ENCODE measurements around the gene DAG1.

Gene DAG1

DNA sequence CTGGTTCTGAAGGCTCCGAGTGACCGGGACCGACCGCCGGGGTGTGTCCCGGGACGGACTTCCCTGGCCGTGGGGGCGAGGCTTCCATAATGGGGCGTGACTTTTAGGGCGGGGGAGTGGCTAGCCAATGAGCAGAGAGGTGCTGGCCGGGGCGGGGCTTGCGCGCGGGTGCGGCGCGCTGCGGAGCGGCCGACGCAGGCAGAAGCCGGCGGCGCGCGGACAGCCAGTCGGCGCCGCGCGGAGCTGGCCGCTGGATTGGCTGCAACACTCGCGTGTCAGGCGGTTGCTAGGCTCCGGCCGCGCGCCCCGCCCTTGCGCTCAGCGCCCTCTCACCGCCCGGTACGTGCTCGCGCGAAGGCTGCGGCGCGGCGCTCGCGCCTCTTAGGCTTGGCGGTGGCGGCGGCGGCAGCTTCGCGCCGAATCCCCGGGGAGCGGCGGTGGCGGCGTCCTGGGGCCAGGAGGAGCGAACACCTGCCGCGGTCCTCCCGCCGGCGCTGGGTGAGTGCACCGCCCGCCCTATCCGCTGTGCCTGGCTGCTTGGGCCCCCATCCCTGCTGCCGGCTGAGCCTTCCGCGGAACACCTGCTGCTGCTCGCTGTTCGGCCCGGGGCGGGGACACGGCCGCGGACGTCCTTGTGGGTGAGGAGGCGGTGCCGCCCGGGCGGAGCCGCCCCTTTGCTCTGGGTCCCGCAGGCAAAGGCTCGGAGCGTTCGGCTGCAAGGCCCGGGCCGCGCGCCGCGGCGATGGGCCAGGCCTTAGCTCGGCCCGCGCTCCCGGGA, at the start of gene DAG1:
Gene DAG1, plus strand, starts transcription at position 332 of the 778 bp plus-strand sequence. CDS start 40,268 bp downstream, outside the sequence.
- peak; percentile 93 for DNase-seq

DNA sequence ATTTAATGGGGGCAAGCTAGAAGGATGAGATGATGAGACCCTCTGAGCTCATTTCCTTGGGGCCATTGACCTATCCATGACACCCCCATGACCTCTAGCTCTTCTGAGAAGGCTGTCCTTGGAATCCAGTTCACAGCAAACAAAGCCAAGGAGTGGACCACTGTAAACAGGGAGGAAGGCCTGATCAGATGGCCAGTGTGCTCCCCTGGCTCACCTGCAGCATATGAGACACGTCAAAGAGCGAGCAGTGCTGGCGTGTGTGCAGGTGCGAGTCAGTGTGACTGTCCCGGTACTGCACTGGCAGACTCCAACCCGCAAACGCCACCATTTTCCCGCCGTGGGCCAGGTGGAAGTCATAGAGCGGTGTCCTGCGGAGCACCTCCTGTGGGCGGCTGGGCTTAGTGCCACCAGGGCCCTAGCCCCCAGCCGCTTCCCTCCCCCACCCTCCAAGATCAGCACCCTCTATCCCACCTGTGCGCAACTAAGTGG, 48.1 kb upstream of the DAG1 start:
- DNase-seq, result no peak

DNA sequence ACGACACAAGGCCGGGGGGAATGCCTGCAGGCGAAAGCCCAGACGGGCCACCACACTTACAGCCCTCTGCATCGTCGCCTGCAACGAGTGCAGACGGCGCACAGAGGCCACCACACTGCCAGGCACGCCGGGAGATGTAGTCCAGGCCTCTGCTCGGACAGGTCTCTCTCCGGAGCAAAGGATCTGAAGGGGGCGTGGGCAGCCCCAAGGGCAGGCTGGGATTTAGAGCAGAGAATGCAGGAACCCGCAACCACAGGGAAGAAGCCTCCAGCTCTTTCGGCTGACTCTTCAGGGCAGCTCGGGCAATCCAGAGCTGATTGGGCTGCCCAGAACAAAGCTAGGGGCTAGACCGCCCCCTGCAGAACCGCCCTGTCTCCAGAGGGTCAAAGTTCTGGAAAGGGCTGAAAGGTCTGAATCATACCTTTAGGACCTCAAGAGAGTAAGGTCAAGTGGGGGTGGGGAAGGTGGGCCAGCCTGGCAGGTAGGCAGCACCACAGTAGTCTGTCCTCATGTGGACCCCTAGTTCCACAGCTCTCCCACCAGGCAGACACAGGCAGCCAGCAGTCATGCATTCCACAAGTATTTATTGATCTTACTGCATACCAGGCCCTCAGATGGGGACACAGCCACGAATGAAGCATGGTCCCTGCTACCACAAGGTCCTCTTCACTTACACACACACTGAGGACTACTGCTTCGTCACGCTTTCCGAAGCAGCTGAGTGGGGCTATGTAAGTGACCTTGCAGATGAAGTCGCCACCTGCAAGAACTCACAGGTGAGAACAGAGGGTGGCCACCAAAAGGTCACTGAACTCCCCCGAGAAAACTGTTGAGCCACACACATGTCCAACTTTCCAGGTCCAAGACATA, 47.5 kb upstream of the DAG1 start, which contains the start of gene AMT:
Gene AMT, minus strand, starts transcription at position 95 of the 870 bp plus-strand sequence. Its CDS starts 23 bp downstream, at position 72.
- no peak for DNase-seq

DNA sequence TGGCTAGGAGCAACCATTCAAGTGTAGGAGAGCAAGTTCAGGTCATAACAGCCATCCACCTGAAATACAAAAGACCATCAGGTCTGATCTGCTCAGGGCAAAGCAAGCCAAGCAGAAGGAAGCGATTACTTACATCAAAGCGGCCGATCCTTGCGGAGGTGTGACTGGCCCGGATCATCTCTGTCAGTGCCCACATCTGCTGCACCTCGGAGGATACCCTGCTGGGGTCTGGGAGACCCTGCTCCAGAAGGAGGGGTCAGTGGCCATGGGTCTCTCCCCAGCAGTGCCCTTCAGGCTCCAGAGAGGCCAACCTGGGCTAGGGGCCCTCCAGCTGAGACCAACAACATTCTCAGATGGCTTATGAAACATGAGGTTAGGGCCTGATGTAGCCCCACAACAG, 45.3 kb upstream of the DAG1 start:
- DNase-seq, result no peak

DNA sequence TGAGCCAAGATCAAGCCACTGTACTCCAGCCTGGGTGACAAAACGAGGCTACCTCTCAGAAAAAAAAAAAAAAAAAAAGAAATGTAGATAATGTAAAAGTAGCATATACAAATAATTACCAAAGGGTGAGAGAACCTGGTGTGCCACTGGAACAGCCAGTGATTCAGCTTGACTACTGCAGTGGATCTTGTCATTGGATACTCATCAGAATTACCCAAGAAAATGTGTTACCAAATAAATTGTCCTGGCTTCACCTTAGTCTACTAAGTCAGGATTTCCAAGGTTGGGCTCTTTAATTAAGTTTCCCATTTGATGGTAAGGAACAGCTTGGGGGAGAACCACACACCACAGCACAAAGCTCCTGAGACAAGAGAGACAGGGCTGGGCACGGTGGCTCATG, 42.5 kb upstream of the DAG1 start:
- DNase-seq, result no peak

DNA sequence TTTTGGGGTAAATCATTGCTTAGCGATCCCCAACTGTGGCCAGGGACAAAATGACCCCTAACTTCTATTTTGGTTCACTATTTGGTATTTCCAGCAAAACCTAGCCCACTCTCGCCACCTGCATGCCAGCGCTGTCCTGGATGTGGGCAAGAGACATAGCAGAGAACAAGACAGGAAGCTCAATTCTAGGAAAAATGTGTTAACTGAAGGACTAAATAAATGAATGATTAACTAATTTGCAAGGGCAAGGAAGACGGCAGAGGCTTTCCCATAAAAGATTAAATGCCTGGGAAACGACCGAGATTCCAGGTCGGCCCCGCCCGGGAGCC, 41.4 kb upstream of the DAG1 start:
- DNase-seq, result no peak

DNA sequence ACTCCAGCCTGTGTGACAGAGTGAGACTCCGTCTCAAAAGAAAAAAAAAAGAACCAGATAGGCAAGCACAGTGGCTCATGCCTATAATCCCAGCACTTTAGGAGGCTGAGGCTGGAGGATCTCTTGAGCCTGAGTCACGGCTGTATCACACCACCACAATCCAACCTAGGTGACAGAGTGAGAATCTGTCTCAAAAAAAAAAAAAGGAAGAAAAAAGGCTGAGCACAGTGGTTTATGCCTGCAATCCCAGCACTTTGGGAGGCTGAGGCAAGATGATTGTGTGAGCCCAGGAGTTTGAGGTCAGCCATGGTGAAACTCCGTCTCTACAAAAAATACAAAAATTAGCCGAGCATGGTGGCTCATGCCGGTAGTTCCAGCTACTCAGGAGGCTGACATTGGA, 35.3 kb upstream of the DAG1 start:
- DNase-seq, result no peak

DNA sequence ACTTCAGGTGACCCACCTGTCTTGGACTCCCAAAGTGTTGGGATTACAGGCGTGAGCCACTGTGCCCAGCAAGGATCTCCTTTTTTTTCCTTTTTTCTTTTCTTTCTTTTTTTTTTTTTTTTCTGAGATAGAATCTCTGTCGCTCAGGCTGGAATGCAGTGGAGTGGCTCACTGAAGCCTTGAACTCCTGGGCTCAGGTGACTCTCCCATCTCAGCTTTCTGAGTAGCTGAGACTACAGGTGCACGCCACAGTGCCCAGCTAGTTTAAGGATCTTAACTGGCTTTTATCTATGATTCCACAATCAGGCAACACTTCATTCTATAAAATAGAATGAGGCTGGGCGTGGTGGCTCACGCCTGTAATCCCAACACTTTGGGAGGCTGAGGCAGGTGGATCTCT, 24.7 kb upstream of the DAG1 start:
- DNase-seq, result no peak

DNA sequence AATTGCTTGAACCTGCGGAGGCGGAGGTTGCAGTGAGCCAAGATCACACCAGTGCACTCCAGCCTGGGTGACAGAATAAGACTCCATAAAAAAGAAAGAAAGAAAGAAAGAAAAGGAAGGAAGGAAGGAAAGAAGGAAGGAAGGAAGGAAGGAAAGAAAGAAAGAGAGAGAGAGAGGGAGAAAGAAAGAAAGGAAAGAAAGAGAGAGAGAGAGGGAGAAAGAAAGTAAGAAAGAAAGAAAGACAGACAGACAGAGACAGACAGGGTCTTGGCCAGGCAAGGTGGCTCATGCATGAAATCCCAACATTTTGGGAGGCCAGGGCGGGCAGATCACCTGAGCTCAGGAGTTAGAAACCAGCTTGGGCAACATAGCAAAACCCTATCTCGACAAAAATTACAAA, 16.4 kb upstream of the DAG1 start:
- no peak for DNase-seq

DNA sequence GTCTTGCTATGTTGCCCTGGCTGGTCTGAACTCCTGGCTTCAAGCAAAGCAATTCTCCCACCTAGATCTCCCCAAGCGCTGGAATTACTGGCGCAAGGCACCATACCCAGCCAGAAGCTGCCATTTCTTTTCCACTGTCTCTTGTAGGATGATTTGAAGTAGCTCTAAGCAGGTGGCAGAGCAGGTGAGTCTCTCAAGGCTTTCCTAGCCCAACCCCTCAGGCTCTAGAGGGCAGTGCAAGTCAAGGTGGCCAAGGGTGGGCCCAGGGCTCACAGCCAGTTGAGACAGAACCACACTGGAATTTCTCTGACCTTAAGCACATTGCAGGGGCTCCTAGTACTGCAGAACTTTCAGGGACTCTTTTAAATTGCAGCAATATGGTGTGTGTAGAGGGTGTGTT, 15.6 kb upstream of the DAG1 start:
- no peak for DNase-seq

DNA sequence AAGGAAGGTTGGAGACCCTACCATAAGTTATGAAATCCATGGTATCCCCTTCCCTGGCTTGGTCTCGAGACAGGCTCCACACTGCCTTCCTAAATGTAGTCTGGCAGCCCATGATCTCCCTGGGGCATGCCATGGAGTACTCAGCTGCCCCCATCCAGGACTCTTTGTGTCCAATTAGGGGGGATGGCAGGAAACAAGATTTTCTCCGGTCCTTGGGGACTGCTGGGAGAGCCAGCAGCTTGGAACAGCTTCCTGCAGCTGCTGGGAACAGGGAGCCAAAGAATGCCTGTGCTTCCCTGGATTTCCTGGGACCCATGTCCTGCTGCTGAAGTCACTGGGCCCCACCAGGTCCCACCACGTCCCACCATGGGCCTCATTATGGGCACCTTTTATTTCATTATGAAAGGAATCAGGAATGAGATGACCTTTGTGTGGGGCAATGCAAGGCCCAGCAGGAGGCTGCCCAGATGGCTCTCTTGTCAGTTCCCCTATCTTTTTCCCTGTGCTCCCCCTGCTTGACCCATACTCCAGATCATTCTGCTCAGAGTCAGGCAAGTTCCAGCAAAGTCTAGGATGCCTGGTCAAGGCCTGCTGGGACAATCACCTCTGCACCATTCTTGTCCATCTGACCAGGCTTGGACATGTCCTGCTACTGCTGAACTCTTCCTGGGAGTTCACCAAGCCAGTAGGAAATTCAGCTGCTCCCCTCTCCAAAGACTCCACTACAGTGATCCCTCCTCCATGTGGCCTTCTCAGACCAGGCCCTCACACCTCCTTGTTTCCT, 15.0 kb upstream of the DAG1 start:
- DNase-seq, result no peak

DNA sequence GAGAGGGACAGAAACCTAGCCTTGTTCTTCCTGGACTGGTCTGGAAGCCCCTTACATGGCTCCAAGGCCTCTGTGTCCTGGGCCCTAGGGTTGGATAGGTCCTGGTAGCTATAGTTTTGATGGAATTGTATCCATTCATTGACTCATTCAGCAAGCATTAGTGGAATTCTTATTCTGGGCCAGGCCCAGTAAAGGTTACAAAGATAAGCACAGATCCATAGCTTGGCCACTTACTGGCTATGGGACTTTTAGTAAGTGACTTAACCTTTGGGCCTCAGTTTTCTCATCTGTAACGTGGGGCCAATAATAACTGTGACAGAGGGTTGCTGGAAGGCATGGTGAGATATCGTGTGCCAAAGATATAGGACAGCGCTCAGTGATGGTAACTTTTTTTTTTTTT, 13.6 kb upstream of the DAG1 start:
- no peak for DNase-seq

DNA sequence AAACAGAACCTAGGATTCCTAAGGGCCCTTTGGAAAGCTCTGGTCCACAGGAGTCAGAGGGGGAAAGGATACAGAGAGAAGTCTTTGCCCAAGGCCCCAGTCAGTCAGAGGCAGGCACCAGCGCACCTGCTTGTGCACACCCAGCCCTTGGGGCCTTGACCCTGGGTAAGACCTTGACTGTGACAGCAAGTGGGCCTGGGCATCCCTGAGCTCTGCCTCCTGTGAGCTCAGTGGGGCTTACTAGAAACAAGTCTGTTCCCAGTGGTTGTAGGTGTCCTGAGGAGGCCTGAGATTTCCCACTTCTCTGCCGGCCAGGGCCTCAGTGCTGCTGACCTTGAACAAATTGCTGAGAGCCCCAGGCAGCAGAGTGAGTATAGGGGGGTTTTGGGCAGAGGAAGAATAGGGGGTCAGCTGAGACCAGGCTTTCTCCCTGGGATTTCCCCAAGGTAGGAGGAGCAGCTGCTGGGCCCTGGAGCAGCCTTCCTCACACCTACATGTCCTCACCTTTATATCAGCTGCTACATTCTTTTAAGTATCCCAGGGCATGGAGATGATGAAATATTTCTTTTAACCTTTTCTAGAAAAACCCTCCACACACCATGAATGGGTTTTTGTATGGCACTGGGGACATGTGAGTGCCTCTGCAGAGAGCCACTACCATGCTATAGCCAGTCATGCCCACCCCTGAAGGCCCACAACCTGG, 9.7 kb upstream of the DAG1 start:
- no peak for DNase-seq

DNA sequence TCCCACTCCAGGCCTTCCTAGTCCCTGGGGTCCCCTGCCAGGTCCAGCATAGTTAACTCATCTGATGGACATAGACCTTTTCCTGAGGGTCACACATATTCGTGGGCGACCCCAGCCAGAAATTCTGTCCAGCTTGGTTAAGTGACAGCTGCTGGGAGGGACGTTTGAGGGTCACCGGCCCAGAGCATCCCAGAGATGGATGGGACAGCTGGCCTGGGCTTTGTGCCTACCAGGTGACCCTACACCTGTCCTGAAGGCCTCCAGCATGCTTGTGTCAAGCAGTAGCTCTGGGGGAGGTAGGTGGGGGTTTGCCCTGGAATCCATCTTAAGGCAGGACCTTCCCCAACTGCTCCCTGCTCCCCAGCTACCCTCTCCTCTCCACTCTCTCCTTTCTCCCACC, 9.1 kb upstream of the DAG1 start:
- no peak for DNase-seq

DNA sequence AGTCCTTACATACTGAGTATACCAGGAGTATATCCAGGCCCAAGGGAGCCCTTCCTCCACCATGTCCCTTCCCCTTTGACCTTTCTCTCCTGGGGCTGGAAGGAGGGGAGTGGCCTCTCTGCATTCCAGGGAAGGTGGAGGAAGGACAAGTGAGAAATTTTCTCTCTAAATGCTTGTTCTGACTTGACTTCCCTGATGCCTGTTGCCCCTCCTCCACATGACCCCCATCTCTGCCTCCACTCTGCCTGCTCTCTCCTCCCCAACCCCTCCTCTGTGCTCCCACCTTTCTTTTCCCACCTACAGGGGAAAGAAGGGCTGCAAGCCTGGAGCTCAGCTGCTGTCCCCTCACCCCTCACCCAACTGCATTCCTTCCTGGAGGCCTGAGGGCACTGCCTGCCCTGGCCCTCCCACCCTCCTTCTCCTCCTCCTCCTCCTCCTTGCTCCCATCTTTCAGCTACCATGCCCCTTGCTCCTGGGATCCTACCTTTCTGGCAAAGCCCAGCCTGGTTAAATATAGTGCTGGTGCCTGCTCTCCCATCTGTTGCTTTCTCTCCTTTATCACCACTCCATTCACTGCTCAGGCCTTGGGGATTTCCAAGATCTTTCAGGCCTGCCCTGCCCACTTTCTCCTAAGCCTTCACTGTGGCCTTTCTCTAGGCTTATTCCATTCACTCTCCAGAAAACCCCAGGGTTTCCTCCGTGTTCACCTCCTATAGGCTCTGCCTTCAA, 8.5 kb upstream of the DAG1 start:
- no peak for DNase-seq

DNA sequence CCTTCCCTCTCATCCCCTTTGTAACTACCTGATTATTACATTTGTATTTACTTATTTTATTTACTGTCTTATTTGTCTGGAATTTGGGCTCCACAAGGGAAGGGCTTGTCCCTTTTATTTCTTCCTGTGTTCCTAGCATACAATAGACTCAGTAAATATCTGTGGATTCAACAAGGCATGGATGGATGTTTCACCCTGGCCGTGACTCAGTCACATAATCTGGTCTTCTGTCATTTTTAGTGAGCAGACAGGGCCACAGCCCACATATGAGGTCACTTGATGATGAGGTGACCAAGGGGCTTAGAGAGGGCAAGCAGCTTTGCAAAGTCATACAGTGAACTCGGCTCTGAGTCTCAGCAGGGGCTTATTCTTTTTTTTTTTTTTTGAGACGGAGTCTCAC, 7.8 kb upstream of the DAG1 start:
- DNase-seq, result no peak

DNA sequence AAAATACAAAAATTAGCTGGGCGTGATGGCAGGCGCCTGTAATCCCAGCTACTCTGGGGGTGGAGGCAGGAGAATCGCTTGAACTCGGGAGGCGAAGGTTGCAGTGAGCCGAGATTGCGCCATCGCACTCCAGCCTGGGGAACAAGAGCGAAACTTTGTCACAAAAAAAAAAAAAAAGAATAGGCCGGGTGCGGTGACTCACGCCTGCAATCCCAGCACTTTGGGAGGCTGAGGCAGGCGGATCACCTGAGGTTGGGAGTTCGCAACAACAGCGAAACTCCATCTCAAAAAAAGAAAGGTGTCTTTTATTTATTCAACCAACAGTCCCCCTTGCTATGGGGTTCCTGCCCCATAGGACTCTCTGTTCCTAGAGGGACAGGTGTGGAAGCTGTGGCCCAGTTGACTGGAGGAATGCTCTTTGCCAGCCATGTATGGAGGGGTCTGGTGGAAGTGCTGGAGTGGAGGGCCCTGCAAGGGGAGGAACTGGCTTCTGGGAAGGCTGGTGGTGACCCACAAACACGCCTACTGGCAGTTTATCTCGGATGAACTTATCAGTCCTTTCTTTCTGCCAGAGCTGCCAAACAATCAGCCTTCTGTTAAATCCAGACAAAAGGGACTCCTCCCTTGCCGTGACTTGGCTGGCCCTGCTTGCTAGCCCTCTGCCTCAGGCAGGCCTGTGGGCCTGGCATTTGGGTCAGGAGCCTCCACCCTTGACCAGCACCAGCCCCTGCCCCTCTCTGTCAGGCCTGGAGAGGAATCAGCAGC, 4.6 kb upstream of the DAG1 start:
- no peak for DNase-seq

DNA sequence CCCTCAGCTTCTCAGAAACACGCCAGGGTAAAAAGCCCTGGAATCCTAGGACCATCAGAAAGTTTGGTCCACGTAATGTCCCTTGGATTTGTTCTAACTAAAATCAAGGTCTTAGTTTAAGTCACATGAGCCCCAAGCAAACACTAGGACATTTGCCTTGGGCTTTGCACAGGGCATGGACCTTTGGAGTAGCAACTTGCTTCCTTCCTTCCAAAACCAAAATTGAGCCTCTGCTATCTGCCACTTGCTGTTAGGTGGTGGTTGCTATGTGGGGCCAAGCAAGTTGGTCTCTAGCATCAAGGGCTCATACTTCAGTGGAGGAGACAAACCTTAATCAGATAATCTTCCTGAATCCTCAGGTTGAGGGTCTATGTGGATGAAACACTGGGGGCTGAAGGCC, 4.0 kb upstream of the DAG1 start:
- no peak for DNase-seq

DNA sequence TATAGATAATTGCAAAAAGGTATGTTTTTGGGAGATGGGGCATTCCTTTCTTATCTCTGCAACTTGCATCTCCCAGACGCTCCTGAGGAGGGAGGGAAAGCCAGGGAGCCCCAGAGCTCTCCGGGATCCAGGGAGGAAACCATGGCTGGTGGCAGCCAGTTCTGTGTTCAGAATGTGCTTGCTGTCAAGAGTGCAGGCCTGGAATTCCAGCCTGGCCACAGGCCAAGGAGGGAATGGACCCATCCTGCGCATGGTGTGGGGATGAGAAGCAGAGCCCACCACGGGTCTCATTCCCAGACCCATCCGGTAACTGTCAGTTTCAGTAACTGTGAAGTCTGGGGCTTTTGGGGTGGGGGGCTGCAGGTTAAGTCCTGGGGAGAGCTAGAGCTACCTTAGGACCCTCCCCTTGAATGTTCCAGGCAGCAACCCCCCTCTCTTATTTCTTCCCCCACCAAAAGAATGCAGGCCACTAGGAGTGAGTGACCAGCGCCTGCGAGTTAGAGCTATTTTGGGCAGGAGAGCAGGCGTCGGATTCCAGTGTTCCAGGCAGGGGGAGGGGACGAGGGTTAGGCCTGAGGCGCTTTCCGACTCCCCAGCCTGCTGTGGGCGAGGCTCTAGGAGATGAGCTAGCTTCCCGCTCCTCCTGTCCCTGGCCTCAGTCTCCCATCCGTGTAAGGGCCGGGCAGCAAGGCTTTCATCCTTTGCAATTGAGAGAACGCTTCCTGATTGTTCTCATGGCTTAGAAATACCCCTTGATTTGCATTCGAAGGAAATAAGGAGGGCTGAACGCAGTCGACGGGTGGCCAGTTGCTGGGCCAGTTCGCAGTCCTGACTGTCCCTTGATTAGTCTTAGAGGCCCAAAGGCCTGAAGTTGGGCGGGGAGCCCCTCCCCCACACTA, 781 bp upstream of the DAG1 start:
- no peak for DNase-seq
